Stimulated activated CD8-positive, alpha-beta memory T cell treated with anti-CD3 and anti-CD28 coated beads, Interleukin-2, amount 100 ng/mL, for 1 hour (primary cell): ENCODE results near the gene SMIM41.

Experiments
- DNase-seq, 2 donors: peaks; one replicate each; pipeline ENCODE4 v3.0.0-alpha.2; 2020; ENCODE audit warnings: low read depth in 2 of 2

SMIM41 gene

DNA sequence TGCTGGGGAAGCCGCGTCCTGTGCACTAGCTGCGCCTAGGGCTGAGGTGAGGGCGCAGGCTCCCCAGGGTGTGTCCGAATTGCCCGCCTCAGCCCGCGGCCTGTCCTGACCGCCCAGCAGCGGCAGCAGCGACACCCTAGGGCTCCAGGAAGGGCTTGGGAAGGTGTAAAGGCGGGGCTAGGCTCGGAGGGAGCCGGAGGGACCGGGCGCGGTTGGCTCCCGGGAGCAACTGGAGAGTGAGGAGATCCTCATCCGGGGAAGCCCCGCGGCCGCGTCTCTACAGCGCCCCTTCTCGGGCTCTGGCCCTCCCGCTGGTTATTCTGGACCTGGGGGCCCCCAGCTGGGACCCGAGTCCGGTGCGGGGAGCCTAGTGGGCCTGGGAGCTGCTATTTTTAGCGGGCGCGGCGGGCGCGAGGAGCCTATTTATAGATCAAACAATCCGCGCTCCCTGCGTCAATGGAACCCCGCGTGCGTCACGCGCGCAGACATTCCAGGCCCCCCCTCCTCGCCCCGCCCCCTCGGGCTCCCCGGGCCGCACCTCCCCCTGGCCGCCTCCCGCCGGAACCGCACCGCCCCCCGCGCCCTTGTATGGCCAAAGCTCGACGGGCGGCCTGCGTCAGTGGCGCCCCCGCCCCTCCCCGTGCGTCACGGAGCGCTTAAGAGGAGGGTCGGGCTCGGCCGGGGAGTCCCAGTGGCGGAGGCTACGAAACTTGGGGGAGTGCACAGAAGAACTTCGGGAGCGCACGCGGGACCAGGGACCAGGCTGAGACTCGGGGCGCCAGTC, 28.6 kb upstream of the SMIM41 start, which contains the start of gene NR4A1:
Gene NR4A1, plus strand, starts transcription at position 685 of the 784 bp plus-strand sequence. CDS start 2,887 bp downstream, outside the sequence.
- peak; percentile 99 to 100 for DNase-seq

DNA sequence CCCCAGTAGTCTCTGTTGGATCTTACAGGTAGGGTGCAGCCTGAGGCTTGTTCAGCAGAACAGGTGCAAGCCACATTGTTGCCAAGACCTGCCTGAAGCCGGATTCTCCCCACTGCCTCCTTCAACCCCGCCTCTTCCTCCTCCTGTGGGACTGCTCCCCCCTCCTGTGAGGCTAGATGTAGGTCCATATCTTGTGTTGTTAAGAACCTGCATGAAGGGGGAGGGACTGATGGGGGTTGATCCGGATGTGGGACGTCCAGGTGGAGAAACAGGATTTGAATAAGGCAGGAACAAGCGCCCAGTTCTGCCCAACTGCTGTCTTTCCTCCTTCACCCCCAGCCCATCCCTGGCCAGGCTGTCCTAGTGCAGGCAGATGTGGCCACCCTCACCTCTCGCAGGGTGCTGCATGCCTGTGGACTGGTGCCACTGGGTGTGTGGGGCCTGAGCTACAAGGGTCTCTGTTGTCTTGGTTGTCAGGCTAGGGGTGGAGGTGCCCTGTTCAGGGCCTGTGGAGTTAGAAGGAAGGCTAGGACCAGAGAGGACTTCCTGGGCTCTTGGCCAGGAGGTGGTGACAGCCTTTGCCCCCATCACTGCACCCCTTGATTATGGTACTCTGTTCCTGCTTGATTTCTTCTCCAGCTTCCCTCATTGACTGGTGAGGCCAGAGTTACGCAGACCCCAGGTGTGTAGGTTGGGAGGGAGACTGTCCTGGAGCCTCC, 26.9 kb upstream of the SMIM41 start:
- no peak for DNase-seq

DNA sequence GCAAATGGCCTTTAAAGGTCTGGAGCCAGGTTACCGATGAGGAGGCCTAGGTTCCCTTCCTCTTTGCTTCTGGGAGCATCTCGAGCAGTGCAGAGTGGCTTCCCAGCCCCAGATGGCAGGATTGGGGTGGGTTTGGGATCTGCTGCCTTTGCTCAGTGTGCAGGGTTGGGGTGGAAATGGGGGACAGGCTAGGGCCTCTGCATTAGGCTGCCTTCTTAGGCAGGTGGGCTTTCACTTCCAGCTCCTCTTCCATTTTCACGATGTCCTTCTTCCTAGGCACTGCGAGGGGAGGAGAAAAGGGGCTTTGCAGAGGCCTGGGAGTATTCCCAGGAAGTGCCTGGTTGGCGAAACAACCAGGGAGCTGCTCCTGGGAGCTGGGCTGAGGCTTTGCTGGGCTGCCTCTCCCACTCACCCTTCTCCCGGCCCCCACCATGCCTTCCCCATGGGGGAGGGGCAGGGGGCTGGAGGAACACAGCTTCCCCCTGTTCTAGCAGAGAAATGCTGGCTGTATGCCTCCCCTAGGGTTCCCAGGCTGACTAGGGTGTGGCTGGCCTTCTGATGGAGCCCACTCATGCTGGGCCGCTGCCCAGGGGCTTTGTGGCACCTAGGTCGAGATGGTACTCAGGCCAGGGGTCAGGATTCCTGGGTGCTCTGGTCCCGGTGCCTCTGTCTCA, 25.8 kb upstream of the SMIM41 start:
- peak in 1 of 2 donors; percentile 26 for DNase-seq

DNA sequence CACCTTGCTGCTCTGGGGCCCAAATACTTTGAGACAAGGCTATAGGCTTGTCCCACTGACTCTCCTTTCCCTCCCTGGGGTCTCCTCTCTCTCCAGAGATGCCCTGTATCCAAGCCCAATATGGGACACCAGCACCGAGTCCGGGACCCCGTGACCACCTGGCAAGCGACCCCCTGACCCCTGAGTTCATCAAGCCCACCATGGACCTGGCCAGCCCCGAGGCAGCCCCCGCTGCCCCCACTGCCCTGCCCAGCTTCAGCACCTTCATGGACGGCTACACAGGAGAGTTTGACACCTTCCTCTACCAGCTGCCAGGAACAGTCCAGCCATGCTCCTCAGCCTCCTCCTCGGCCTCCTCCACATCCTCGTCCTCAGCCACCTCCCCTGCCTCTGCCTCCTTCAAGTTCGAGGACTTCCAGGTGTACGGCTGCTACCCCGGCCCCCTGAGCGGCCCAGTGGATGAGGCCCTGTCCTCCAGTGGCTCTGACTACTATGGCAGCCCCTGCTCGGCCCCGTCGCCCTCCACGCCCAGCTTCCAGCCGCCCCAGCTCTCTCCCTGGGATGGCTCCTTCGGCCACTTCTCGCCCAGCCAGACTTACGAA, 25.2 kb upstream of the SMIM41 start:
- no peak for DNase-seq

DNA sequence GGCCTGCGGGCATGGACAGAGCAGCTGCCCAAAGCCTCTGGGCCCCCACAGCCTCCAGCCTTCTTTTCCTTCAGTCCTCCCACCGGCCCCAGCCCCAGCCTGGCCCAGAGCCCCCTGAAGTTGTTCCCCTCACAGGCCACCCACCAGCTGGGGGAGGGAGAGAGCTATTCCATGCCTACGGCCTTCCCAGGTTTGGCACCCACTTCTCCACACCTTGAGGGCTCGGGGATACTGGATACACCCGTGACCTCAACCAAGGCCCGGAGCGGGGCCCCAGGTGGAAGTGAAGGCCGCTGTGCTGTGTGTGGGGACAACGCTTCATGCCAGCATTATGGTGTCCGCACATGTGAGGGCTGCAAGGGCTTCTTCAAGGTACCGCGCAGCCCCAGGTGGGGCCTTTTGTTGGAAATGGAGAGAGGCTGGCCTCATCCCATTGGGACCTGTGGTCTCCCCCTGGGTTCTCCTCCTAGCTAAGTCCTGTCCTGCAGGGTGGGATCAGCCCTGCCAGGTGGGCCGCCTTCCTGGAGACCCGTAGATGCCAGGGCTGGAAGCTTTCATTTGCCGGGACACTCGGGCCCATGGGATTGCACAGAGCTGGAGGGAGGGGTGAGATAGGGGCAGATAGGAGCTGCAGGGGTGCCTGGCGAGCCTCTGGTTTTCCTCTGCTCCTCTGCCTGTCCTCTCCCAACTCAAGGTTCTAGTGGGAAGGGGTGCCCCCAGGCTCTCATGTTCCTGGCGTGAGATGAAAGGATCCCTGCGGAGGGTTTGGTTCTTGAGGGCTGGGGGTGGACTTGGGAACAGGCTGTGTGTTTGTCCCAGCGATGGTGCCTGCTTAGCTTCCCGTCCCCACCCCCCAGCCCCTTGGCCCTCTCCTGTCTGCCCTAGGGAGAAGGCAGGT, 24.4 kb upstream of the SMIM41 start:
- DNase-seq, result no peak

DNA sequence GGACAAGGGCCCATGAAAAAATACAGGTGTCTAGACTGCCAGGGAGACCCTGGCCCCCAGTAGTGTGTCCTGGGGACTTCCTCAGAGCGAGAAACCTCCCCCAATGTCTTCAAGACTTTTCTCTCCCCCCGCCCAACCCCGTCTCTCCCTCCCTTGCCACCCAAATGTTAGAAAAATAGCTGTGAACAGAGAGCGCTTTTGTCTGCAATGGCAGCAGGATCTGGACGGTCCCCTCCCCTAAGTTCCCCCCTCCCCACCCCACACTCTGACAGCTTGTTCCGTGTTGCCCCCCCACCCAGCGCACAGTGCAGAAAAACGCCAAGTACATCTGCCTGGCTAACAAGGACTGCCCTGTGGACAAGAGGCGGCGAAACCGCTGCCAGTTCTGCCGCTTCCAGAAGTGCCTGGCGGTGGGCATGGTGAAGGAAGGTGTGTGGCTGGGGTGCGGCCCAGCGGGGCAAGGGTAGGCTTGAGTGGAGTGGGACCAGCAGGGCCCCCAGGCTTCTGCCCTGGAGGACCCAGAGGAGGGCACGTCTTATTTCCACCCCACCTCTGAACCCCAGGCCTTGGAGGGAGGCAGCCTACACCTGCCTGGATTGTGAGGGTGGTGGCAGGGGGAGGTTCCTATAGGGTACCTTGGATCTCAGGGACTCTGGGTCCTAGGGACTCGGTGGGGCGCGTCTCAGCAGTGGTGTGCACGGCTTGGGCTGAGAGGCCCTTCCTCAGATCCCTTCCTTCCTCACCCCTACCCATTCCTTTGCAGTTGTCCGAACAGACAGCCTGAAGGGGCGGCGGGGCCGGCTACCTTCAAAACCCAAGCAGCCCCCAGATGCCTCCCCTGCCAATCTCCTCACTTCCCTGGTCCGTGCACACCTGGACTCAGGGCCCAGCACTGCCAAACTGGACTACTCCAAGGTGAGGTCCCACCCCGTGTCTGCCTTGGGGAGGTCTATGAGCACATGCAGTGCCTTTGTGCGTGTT, 23.5 kb upstream of the SMIM41 start:
- peak in 1 of 2 donors; percentile 31 for DNase-seq

DNA sequence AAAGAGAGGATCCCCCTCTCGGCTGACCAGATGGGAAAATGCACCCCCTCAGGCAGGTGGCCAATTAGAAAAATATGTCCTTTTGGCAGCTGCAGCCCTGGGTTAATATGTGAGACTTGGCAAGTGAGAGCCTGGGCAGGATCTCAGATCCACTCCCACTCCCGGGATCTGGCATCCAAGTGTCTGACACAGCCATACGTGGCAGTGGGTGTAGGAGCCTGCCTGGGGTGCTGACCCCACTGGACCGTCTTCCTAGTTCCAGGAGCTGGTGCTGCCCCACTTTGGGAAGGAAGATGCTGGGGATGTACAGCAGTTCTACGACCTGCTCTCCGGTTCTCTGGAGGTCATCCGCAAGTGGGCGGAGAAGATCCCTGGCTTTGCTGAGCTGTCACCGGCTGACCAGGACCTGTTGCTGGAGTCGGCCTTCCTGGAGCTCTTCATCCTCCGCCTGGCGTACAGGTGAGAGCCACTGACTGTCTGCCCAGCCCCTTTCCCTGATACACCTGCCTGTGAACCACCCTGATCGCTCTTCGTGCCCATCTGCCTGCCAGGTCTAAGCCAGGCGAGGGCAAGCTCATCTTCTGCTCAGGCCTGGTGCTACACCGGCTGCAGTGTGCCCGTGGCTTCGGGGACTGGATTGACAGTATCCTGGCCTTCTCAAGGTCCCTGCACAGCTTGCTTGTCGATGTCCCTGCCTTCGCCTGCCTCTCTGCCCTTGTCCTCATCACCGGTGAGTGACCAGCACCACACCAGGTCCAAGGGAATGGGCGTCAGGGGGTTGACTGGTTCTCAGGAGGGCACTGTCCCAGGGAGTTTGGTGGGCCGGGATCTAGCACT, 22.5 kb upstream of the SMIM41 start:
- DNase-seq, result peak in 1 of 2 donors; percentile 31

DNA sequence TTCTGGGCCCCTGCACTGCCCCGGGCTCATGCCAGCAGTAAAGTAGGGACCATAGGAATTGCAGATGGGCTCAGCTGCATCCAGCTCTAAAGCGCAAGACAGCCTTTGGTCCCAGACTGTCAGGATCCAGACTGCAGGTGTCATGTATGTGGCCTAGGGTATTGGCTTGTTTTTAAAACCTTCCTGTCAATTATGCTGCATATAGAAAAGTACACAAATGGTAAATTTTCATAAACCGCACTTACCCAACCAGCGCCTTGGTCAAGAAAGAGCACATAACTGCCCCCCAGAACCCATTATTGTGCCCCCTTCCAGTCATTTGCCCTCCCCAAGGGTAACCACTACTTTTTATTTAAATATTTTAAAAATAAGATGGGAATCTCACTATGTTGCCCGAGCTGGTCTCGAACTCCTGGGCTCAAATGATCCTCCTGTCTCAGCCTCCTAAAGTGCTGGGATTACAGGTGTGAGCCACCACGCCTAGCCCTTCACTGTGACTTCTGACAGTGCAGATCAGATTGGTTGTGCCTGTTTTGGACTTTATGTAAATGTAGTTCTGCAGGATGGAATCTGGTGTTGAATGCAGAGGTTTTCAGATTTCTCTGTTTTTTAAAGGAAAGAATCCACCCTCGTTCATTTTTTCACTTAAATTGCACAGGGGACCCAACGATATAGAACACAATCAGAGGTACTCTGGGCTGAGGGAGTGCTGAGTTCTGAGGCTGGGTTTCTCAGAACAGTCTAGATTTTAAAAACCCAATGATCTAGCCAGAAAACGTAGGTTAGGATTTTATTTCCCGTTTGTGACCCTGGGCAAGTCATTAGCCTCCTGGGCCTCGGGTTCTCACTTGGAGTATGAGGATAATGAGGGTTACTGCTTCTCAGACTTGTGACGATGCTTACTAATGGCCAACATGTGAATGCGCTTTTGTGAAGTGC, 21.6 kb upstream of the SMIM41 start:
- no peak for DNase-seq

DNA sequence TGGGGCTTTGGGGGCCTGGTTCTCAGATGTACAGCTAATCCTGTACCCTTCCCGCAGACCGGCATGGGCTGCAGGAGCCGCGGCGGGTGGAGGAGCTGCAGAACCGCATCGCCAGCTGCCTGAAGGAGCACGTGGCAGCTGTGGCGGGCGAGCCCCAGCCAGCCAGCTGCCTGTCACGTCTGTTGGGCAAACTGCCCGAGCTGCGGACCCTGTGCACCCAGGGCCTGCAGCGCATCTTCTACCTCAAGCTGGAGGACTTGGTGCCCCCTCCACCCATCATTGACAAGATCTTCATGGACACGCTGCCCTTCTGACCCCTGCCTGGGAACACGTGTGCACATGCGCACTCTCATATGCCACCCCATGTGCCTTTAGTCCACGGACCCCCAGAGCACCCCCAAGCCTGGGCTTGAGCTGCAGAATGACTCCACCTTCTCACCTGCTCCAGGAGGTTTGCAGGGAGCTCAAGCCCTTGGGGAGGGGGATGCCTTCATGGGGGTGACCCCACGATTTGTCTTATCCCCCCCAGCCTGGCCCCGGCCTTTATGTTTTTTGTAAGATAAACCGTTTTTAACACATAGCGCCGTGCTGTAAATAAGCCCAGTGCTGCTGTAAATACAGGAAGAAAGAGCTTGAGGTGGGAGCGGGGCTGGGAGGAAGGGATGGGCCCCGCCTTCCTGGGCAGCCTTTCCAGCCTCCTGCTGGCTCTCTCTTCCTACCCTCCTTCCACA, 20.7 kb upstream of the SMIM41 start:
- DNase-seq, result peak in 1 of 2 donors; percentile 36

DNA sequence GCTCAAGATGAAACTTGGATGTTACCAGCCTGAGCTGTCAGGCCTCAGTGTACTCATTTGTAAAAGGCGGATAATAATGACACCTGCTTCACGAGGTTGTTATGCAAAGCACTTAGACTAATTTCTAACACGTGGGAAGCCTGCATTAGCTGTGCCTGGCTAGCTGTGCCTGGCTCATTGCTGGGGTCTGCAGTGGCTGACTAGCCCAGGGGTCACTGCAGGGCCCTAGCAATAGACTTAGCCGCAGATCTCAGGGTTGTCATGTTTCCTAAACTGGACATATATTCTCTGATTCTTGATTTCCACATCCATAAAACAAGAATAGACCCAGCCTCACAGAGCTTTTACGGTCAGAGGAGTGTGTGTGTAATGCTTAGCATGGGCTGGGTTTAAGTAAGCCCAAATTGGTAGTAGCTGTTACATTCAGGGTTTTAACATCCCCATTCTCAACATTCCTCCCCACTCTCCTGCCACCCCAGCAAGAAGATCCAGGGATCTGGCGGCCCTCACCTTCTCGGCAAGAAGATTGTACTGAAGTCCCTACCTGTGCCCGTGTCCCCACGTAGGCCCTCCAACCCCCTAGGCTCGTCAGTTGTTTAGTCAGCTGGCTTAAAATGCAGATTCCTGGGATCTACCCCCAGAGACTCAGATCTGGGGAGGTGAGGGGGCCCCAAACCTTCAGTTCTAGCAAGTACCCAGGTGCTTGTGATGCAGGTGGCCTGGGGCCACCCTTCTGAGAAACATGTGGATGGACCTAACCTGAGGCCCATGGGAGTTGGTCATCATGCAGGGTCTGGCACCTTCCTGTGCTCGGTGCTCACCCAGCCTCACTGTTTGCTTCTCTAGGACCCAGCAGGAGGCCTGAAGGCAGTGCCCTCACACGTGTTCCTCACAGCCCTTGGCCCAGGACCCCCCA, 19.7 kb upstream of the SMIM41 start:
- DNase-seq, result peak in 1 of 2 donors; percentile 57

DNA sequence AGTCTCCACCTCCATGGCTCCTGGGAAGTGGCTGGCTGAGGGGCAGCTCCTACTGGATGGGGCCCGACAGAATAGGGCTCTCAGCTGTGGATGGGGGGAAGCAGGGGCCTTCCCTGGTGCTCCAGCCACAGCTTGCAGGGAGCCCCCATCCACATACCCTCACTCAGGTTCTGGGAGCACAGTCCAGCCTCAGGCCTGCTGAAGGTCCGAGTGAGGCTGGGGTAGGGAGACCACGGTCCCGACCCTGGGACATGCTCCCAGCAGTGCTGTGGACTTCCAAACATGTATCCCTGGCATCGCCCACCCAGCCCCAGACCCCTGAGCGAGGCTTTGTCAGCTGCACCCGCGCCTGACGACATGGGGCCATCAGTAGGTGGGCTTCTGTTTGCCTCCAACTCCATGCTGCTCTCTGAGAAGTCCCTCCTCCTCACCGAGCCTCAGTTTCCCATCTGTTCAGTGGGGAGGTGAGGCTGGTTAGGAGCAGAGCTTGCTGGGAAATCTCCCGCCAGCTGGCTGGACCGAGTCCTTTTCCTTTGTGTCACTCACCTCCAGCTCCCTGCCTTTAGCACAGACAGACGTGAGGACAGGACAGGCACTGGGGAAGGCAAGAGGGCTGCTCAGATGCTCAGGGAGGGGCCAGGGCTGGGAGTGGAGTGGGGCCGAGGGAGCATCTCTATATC, 18.9 kb upstream of the SMIM41 start:
- DNase-seq, result peak in 1 of 2 donors; percentile 42

DNA sequence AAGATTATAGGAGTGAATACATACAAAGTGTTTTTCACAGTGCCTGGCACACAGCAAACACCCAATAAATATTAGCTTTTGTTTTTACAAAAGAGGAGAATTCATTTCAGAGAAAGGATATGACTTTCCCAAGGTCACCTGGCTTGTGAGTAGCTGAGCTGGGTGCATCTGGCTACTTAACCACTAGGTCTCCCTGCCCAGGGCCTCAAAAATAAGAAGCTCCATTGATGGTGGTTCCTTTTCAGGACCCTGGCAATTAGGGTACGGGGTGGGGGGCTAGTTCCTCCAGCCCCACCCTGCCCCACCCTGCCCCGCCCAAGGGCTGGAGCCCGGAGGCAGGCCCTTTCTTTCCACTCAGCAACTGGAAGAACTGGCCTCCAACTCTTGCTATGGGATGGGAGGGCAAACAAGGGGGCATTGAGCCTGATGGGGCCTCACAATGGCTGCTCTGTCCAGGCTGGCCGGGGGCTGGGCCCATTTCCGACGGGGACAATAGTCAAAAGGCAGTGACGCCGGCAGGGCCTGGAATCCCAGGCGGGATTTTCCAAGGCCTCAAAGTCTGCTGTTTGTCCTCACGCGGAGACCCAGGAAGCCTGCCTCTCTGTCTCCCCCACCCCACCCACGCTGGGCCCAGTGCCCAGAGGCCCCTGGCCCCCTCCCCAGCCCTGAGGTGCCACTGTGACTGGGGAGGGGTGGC, 17.9 kb upstream of the SMIM41 start:
- no peak for DNase-seq

DNA sequence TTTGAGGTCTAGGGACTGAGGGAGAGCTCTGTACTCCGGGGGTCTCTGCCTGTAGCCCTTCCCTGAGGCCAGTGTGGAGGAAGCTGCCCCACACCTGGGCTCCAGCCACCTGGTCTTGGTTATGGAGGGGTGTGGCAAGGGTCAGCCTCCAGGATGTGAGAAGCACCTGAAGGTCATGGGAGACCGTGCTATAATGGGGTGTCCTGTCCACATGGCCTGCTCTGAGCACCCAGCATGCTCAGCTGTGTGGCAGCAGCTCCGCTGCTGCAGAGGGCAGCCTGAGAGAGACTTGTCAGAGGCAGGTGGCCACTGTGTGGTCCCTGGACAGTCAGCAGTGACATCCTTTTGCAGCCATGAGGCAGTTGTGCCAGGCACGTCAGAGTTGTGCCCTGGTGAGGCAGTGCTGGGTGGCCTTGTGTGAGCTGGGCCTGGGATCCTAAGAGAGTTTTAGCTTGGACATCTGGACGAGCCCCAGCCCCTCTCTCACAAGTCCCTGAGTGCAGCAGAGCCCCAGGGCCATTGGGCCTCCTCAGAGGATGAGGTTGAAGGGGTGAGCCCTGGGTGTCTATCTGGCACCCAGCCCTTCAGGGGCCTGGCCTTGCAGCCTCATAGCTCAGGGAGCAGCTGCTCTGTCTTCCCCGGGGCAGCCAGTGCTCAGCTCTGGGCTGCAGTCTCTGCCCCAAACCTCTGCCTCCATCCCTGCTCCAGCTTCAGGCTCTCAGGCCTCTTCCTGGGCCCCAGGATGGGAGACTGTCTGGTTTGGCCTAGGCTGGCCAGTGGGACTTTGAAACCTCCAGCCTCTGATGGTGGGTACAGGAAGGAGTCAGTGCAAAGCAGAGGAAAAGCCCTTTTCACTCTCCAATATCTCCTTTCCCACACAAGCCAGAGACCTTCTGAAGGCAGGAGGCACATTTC, 17.1 kb upstream of the SMIM41 start:
- no peak for DNase-seq
